H9 (cell line): ENCODE data around the gene ZDHHC11. TPM values are rescaled to one million over a fixed set of nuclear protein-coding genes. Genes with fewer than 3 reads are reported as not detected.
A peak's percentile ranks its signal among the peaks of the same experiment; 100 is the strongest.
"Not testable (repeated sequence)": the region's sequence is repeated elsewhere in the genome, so short reads cannot be mapped to it uniquely, and the experiment has no call there.

Source experiments
- DNase-seq: peaks from one replicate; pipeline ENCODE4 v3.0.0-alpha.2; 2017
- H2AFZ ChIP-seq: one replicate; pipeline ENCODE4 v1.6.1; 2013; ENCODE audit warnings: mild to moderate bottlenecking, low read length, control low read depth, moderate library complexity
- H2AK5ac ChIP-seq: 2 replicates; pipeline ENCODE4 v1.6.1; 2013; ENCODE audit warnings: low read length, control low read depth, mixed read lengths; ENCODE audit not compliant: insufficient read length
- H2BK120ac ChIP-seq: one replicate; pipeline ENCODE4 v1.6.1; 2013; ENCODE audit warnings: low read depth, mild to moderate bottlenecking, low read length, control low read depth, inconsistent platforms; ENCODE audit not compliant: poor library complexity, severe bottlenecking
- H2BK12ac ChIP-seq: 2 replicates; pipeline ENCODE4 v1.6.1; 2013; ENCODE audit warnings: low read length, control low read depth, mixed read lengths, low read depth; ENCODE audit not compliant: insufficient read length
- H2BK15ac ChIP-seq: 2 replicates; pipeline ENCODE4 v1.6.1; 2013; ENCODE audit warnings: low read depth, low read length, control low read depth
- H2BK20ac ChIP-seq: one replicate; pipeline ENCODE4 v1.6.1; 2013; ENCODE audit warnings: low read depth, mild to moderate bottlenecking, low read length, control low read depth, inconsistent platforms; ENCODE audit not compliant: poor library complexity, severe bottlenecking
- H2BK5ac ChIP-seq: 2 replicates; pipeline ENCODE4 v1.6.1; 2013; ENCODE audit warnings: low read length, control low read depth, mixed read lengths; ENCODE audit not compliant: insufficient read length
- H3K14ac ChIP-seq: 2 replicates; pipeline ENCODE4 v1.6.1; 2013; ENCODE audit warnings: low read length, control low read depth; ENCODE audit not compliant: insufficient read depth
- H3K18ac ChIP-seq: 2 replicates; pipeline ENCODE4 v1.6.1; 2013; ENCODE audit warnings: low read depth, mild to moderate bottlenecking, mixed read lengths, low read length, control low read depth; ENCODE audit not compliant: insufficient read length
- H3K23ac ChIP-seq: 2 replicates; pipeline ENCODE4 v1.6.1; 2013; ENCODE audit warnings: low read length, control low read depth, mixed read lengths, low read depth; ENCODE audit not compliant: insufficient read length
- H3K23me2 ChIP-seq: 2 replicates; pipeline ENCODE4 v1.6.1; 2013; ENCODE audit warnings: low read depth, mild to moderate bottlenecking, mixed read lengths, low read length, control low read depth; ENCODE audit not compliant: insufficient read length, poor library complexity, severe bottlenecking
- H3K27ac ChIP-seq: 2 replicates; pipeline ENCODE4 v1.5.1; 2013; ENCODE audit warnings: low read length, control low read depth, mixed read lengths, low read depth; ENCODE audit not compliant: insufficient read length
- H3K27me3 ChIP-seq: 2 replicates; pipeline ENCODE4 v1.6.1; 2013; ENCODE audit warnings: low read length, control low read depth, inconsistent platforms; ENCODE audit not compliant: insufficient read depth
- H3K4ac ChIP-seq: 2 replicates; pipeline ENCODE4 v1.6.1; 2013; ENCODE audit warnings: low read depth, mild to moderate bottlenecking, control low read depth, inconsistent platforms, low read length, moderate library complexity
- H3K4me1 ChIP-seq: 2 replicates; pipeline ENCODE4 v1.6.1; 2013; ENCODE audit warnings: low read length, control low read depth, inconsistent platforms; ENCODE audit not compliant: insufficient read depth
- H3K4me2 ChIP-seq: 2 replicates; pipeline ENCODE4 v1.6.1; 2013; ENCODE audit warnings: low read length, control low read depth, mixed read lengths; ENCODE audit not compliant: insufficient read length, insufficient read depth
- H3K56ac ChIP-seq: 2 replicates; pipeline ENCODE4 v1.6.1; 2013; ENCODE audit warnings: low read depth, mild to moderate bottlenecking, mixed read lengths, low read length, control low read depth; ENCODE audit not compliant: insufficient read length
- H3K79me1 ChIP-seq: 2 replicates; pipeline ENCODE4 v1.6.1; 2013; ENCODE audit warnings: low read depth, mild to moderate bottlenecking, moderate library complexity, low read length, control low read depth, inconsistent platforms; ENCODE audit not compliant: insufficient read depth, poor library complexity, severe bottlenecking
- H3K79me2 ChIP-seq: 2 replicates; pipeline ENCODE4 v1.6.1; 2013; ENCODE audit warnings: low read length, control low read depth, inconsistent platforms; ENCODE audit not compliant: insufficient read depth
- H3K9ac ChIP-seq: 2 replicates; pipeline ENCODE4 v1.6.1; 2013; ENCODE audit warnings: low read length, control low read depth, mixed read lengths; ENCODE audit not compliant: insufficient read length; ENCODE audit errors: extremely low read depth
- H3K9me3 ChIP-seq: one replicate; pipeline ENCODE4 v1.6.1; 2013; ENCODE audit warnings: low read depth, low read length, inconsistent platforms; ENCODE audit not compliant: control insufficient read depth
- H3T11ph ChIP-seq: one replicate; pipeline ENCODE4 v1.6.1; 2013; ENCODE audit warnings: mild to moderate bottlenecking, low read length, control low read depth, inconsistent platforms
- H4K20me1 ChIP-seq: one replicate; pipeline ENCODE4 v1.6.1; 2013; ENCODE audit not compliant: control insufficient read depth, insufficient read length, insufficient read depth
- H4K5ac ChIP-seq: 2 replicates; pipeline ENCODE4 v1.6.1; 2013; ENCODE audit warnings: low read depth, mild to moderate bottlenecking, mixed read lengths, low read length, control low read depth; ENCODE audit not compliant: insufficient read length
- H4K8ac ChIP-seq: replicated peaks from 2 replicates; pipeline ENCODE4 v1.6.1; 2013; ENCODE audit warnings: low read length, control low read depth, mixed read lengths, low read depth; ENCODE audit not compliant: insufficient read length
- H4K91ac ChIP-seq: 2 replicates; pipeline ENCODE4 v1.6.1; 2013; ENCODE audit warnings: low read depth, mild to moderate bottlenecking, moderate library complexity, mixed read lengths, low read length, control low read depth; ENCODE audit not compliant: insufficient read length
- H3K27ac Mint-ChIP-seq, 3 experiments: 2 replicates in 2 of 3; 3 replicates in 1 of 3; pipeline ENCODE4 v1.8.0; 2020 to 2021; ENCODE audit warnings: mixed read lengths in 3 of 3, mild to moderate bottlenecking in 1 of 3, moderate library complexity in 1 of 3
- H3K27me3 Mint-ChIP-seq: 2 replicates; pipeline ENCODE4 v1.8.0; 2021; ENCODE audit warnings: low read depth, mild to moderate bottlenecking, moderate library complexity, mixed read lengths
- H3K36me3 Mint-ChIP-seq, 3 experiments: 2 replicates in 2 of 3; 3 replicates in 1 of 3; pipeline ENCODE4 v1.8.0; 2020 to 2021; ENCODE audit warnings: low read depth in 3 of 3, mixed read lengths in 3 of 3; ENCODE audit not compliant: insufficient read depth in 1 of 3
- H3K4me1 Mint-ChIP-seq, 2 experiments: 2 replicates each; pipeline ENCODE4 v1.8.0; 2020; ENCODE audit warnings: mixed read lengths in 2 of 2
- H3K4me3 Mint-ChIP-seq, 2 experiments: 2 replicates in 1 of 2; 3 replicates in 1 of 2; pipeline ENCODE4 v1.8.0; 2020 to 2021; ENCODE audit warnings: mild to moderate bottlenecking in 2 of 2, mixed read lengths in 2 of 2, moderate library complexity in 1 of 2
- H3K9me3 Mint-ChIP-seq, 2 experiments: 2 replicates in 1 of 2; 3 replicates in 1 of 2; pipeline ENCODE4 v1.8.0; 2020; ENCODE audit warnings: mild to moderate bottlenecking in 2 of 2, mixed read lengths in 2 of 2, moderate library complexity in 1 of 2
- WGBS: extraction: QIAGEN DNeasy Blood & Tissue Kit; methylation state at CpG from one replicate; pipeline ENCODE4 v1.1.7; 2013; ENCODE audit warnings: missing lambda C conversion rate, low lambda C conversion rate, mixed read lengths; ENCODE audit not compliant: insufficient read length; ENCODE audit errors: extremely low coverage; 5-methylcytosine and 5-hydroxymethylcytosine counted together
- total RNA-seq: library from RNA; stranded (reverse); gene quantifications from 2 replicates; pipeline ENCODE4 v1.2.1, GENCODE V29; 2021

Gene ZDHHC11
- total RNA-seq, 1 experiment from 2014 or later, result 37.6 TPM

- not testable (repeated sequence) for H3K36me3 Mint-ChIP-seq, H4K5ac ChIP-seq, H2BK5ac ChIP-seq, H2BK20ac ChIP-seq, H3K9me3 ChIP-seq, H3K18ac ChIP-seq, H3K27me3 ChIP-seq, H3K79me1 ChIP-seq, H3K4me3 Mint-ChIP-seq, H4K8ac ChIP-seq, H3K79me2 ChIP-seq, H3K4me1 Mint-ChIP-seq, H3T11ph ChIP-seq, H3K27me3 Mint-ChIP-seq, H2BK12ac ChIP-seq, H3K23ac ChIP-seq, H4K91ac ChIP-seq, H3K4me1 ChIP-seq, H2BK120ac ChIP-seq, H3K14ac ChIP-seq, H3K9ac ChIP-seq, H4K20me1 ChIP-seq, H3K4ac ChIP-seq, H3K27ac ChIP-seq, H3K9me3 Mint-ChIP-seq, H3K23me2 ChIP-seq, H3K4me2 ChIP-seq, H2AFZ ChIP-seq, H2AK5ac ChIP-seq, H2BK15ac ChIP-seq, H3K56ac ChIP-seq
- WGBS, result no CpG with 5 or more reads among the region's 29 CpGs
- peak; percentile 25 for DNase-seq
- peak overlapping the region in 1 of 3 experiments; percentile 65; a peak in 1 of 7 replicates for H3K27ac Mint-ChIP-seq
Observed at GRCh38 chr5:769485-770145, 81.2 kb downstream of the ZDHHC11 start.
